HG03097 (cell line): ENCODE measurements around the gene SPTBN1.
A peak's percentile ranks its signal among the peaks of the same experiment; 100 is the strongest.
"Not testable (repeated sequence)": the region's sequence is repeated elsewhere in the genome, so short reads cannot be mapped to it uniquely, and the experiment has no call there.

ENCODE experiments used
- ATAC-seq: cut with Tn5 transposase; IDR thresholded peaks from one replicate; pipeline ENCODE4 v1.9.1; 2021; ENCODE audit not compliant: unreplicated experiment, low FRiP score

Gene SPTBN1

GRCh38 chr2:54680397-54681041 is 224.4 kb downstream of the SPTBN1 start:
- ATAC-seq: peak; percentile 50

GRCh38 chr2:54681416-54681815 is 225.3 kb downstream of the SPTBN1 start:
- no peak for ATAC-seq

- no peak for ATAC-seq
Observed at GRCh38 chr2:54683596-54683995, 227.5 kb downstream of the SPTBN1 start.

- ATAC-seq: no peak
Observed at GRCh38 chr2:54685263-54685775, 229.2 kb downstream of the SPTBN1 start.

- no peak for ATAC-seq
Observed at GRCh38 chr2:54687595-54688152, 231.5 kb downstream of the SPTBN1 start.

GRCh38 chr2:54691445-54692135 is 235.5 kb downstream of the SPTBN1 start:
- ATAC-seq: no peak

- no peak for ATAC-seq
Observed at GRCh38 chr2:54692556-54692955, 236.4 kb downstream of the SPTBN1 start.

- no peak for ATAC-seq
Observed at GRCh38 chr2:54695378-54695777, 239.3 kb downstream of the SPTBN1 start.

GRCh38 chr2:54697934-54698333 is 241.8 kb downstream of the SPTBN1 start:
- no peak for ATAC-seq

GRCh38 chr2:54698926-54699325 is 242.8 kb downstream of the SPTBN1 start:
- not testable (repeated sequence) for ATAC-seq

- ATAC-seq: no peak
Observed at GRCh38 chr2:54699665-54700064, 243.5 kb downstream of the SPTBN1 start.

- ATAC-seq: no peak
Observed at GRCh38 chr2:54701029-54701428, 244.9 kb downstream of the SPTBN1 start.

- no peak for ATAC-seq
Observed at GRCh38 chr2:54704238-54704637, 248.1 kb downstream of the SPTBN1 start.

- no peak for ATAC-seq
Observed at GRCh38 chr2:54704688-54705605, 248.8 kb downstream of the SPTBN1 start.

- ATAC-seq: no peak
Observed at GRCh38 chr2:54706622-54707021, 250.5 kb downstream of the SPTBN1 start.

GRCh38 chr2:54708584-54709335 is 252.6 kb downstream of the SPTBN1 start:
- no peak for ATAC-seq

- ATAC-seq: no peak
Observed at GRCh38 chr2:54709336-54709809, 253.2 kb downstream of the SPTBN1 start.

GRCh38 chr2:54710216-54710615 is 254.1 kb downstream of the SPTBN1 start:
- no peak for ATAC-seq

GRCh38 chr2:54712516-54712915 is 256.4 kb downstream of the SPTBN1 start:
- no peak for ATAC-seq

- ATAC-seq: no peak
Observed at GRCh38 chr2:54714996-54715395, 258.9 kb downstream of the SPTBN1 start.
